Activated CD4-positive, alpha-beta T cell treated with anti-CD3 and anti-CD28 coated beads, Interleukin-2, amount 50 U/mL, for 4 hours (primary cell): ENCODE data around the gene SLC25A19.
"Not testable (repeated sequence)": the region's sequence is repeated elsewhere in the genome, so short reads cannot be mapped to it uniquely, and the experiment has no call there.

Source experiments
- DNase-seq, 2 experiments: peaks; one replicate each; pipeline ENCODE4 v3.0.0-alpha.2; 2020

SLC25A19 gene

DNA sequence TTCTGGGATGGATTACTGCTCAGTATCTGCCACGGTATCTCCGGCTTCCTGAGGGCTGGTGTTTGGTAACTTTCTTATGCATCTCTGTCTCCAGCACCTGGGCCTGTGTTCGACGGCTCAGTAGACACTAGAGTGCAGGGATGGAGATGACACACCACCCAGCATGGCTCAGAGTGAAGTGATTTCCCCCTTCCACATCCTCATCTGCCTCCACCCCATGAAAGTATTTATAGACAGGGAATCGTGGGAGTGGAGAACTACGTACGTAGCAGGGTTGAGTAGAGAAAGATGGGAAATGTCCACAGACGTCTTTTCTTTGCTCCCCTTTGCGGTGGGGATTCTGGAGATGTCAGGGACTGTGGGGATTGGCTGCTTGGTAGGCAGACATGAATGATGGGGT lies 11.8 kb upstream of the SLC25A19 start:
- no peak for DNase-seq

DNA sequence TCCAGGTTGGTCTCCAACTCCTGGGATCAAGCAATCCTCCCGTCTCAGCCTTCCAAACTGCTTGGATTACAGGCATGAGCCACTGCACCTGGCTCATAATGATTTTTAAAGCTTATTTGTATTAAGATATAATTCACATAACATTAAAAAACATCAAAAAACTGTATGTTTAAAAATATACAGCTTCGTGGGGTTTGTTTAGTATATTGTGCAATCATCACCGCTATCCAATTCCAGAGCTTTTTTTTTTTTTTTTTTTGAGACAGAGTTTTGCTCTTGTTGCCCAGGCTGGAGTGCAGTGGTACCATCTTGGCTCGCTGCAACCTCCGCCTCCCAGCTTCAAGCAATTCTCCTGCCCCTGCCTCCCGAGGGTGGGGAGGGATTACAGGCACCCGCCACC lies 11.0 kb upstream of the SLC25A19 start:
- DNase-seq: no peak

DNA sequence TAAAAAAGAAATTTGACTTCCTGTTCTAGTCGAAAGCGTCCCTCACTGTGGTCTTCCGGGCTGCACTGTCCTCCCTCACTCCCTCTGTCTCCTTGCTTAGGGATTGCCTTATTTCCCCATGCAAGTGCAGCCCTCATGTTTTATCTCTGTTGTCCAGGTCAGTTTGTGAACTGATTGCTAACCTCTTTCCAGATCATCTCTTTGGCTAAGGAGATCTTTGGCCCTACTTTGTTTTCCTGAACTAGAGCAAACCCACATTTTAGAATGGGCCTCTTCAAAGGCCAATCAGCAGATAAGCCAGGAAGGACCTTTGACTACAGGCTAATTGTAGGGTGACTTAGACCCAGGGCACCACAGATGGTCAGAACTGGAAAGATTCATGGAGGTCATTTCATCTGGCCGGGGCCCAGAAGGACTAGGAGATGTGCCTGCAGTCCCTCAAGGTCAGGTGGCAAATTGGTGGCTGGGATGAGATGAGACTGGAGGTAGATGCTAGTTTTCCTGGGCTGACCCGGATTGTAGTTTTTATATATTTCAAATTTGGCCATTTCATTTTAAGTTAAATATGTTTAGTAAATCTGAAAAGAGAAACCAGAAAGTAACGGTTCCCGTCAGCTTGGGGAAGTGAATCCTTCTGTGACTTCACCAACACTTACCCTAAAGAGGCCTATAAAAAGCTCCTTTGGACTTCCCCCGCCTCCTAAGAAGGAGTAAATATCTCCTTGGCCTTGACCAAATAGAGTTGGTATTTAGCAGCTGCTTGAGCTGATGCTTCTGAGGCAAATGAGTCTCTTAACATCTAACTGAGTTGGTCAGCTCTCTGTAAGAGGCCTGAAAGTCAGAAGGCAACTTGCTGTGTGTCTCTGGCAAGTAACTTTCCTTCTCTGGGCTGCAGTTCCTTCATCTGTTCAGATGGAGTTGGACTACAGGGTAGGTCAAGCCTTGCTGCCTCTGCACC lies 6.2 kb upstream of the SLC25A19 start:
- DNase-seq: no peak

DNA sequence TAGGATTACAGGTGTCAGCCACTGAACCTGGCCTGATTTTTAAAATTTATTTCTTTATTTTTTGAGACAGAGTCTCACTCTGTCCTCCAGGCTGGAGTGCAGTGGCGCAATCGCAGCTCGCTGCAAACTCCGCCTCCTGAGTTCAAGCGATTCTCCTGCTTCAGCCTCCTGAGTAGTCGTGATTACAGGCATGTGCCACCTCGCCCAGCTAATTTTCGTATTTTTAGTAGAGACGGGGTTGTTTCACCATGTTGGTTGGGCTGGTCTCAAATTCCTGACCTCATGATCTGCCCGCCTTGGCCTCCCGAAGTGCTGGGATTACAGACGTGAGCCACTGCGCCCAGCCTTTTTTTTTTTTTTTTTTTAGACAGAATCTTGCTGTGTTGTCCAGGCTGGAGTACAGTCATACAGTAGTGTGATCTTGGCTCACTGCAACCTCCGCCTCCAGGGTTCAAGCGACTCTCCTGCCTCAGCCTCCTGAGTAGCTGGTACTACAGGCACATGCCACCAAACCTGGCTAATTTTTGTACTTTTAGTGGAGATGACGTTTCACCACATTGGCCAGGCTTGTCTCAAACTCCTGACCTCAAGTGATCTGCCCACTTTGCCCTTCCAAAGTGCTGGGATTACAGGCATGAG lies 3.7 kb upstream of the SLC25A19 start:
- not testable (repeated sequence) for DNase-seq

DNA sequence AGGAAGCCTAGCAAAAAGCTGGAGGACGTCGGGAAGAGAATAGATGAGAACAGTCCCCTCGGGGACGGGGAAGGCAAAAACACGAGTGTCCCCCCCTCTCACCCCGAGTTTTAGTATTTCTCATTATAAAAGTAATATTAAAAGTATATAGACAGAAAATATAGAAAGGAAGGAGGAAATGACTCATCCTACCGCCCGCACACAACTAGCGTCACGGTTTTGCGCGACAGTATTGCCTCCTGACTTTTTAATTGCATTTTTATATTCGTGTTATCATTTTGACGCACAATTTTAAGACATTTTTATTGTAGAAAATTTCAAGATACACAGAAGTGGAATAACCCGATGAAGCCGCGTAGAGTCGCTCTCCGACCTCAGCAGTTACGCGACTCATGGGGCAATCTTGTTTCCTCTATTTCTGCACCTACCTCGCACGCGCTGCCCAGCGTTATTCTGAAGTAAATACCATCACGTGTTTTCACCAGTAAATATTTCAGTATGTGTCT lies 652 bp upstream of the SLC25A19 start:
- peak; percentile 68 for DNase-seq

DNA sequence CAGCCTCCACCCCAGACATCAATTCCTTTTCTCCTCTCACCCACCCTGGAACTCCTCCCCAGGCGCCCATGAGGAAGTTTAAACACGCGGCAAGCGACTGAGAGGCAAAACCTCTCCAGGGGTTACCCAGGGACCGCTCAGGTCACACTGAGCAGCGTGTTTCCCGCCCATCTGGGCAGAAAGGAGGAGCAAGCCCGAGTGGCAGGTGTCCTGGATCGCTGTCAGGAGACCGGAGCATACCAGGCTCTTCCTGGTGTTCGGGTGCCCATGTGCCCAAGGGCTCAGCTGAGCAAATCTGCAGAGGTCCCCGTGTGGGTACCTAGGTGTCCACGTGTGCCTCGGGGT lies 491 bp downstream of the SLC25A19 start:
- no peak for DNase-seq

DNA sequence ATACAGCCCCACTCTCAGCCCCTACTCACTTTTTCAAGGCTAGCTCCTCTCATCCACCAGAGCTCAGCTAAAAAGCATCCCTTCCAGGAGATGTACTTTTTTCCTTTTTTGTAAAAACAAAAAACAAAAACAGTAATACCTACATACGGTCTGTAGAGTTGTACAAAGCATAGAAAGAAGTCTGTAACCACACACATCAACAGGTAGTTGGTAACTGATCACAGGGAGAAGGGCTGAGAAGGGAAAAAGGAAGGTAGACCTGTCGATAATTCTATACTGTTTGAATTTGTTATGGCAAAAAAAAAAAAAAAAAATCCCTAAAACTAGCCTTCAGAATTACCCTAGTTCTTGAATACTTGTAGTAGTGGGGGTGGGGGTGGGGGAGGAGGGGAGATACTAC lies 874 bp downstream of the SLC25A19 start:
- DNase-seq: no peak

DNA sequence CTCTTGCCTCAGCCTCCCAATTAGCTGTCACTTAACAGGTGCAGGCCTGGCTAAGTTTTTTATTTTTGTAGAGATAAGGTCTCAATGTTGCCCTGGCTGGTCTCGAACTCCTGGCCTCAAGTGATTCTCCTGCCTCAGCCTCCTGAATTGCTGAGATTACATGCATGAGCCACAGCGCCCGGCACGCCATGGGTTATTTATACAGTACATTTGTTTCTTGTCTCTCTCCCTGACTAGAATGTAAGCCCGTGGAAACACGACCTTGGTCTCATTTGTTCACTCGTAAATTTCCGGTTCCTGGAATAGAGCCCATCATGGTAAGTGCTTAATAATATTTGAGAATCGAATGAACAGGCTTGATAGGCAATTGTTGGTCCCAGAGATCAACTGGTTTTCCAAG lies 2.0 kb downstream of the SLC25A19 start:
- DNase-seq: no peak

DNA sequence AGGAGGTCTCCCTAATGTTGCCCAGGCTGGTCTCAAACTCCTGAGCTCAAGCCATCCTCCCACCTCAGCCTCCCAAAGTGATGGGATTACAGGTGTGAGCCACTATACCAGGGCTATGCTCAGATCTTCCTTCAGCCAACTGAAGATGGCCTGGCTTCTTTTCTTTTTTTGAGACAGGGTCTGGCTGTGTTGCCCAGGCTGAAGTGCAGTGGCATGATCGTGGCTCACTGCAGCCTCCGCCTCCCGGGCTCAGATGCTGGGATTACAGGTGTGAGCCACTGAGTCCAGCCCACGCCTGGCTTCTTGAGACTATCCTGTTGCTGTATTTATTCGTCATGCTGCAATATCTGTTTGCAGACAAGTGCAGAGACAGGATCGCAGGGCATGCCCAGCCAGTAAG lies 4.1 kb downstream of the SLC25A19 start:
- DNase-seq: no peak

DNA sequence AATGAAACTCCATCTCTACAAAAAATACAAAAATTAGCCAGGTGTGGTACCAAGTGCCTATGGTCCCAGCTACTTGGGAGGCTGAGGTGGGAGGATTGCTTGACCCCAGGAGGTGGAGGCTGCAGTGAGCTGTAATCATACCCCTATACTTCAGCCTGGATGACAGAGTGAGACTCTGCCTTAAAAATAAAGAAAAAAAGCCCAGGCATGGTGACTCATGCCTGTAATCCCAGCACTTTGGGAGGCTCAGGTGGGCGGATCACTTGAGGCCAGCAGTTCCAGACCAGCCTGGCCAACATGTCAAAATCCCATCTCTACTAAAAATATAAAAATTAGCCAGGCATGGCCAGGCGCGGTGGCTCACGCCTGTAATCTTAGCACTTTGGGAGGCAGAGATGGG lies 9.0 kb downstream of the SLC25A19 start:
- not testable (repeated sequence) for DNase-seq

DNA sequence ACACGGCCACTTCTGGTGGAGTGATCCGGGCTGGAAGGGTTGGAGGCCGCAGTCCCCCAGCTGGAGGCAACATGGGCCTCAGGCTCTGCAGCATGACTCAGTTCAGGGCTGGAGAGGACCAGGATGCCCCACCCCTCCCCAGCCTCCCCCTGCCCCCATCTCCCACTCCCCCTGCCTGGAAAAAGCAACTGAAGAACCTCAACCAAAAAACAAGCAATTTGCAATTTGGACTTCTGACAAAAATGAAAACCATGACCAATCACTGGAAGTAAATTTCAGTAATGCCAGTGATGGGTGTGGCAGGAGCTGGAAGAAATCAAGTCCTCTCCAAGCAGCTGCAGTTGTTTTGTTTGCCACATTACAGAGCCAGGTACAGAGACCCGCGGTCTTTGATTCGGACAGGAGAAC lies 11.6 kb downstream of the SLC25A19 start:
- DNase-seq: no peak

DNA sequence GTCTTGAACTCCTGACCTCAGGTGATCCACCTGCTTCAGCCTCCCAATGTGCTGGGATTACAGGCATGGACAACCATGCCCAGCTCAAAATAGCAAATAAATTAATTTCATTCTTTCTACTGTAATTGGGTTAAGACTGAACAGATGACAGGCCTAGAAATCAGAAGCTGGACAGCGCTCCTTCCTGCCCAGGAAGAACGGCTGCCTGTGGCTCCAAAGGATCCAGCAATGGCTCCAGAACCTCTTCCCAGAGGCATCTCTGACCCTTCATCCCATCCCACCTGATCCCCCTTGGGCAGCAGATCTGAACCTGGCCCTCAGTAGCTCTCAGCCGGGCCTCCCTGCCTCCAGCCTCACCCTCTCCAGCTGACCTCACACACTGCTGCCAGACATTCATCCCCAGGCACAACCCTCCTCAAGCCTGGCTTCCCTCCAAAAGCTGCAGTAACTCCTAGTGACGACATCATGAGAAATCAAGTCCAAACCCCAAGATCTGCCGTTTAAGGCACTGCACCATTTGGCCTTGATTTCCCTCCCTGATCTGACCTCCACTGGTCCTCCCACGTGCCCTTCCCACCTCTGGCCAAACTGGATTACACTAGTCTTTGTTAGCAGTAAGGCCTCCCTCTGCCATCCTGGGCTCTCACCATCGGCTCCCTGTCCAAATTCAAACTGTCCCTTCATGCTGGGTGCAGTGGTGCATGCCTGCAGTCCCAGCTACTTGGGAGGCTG lies 15.1 kb downstream of the SLC25A19 start:
- no peak for DNase-seq

DNA sequence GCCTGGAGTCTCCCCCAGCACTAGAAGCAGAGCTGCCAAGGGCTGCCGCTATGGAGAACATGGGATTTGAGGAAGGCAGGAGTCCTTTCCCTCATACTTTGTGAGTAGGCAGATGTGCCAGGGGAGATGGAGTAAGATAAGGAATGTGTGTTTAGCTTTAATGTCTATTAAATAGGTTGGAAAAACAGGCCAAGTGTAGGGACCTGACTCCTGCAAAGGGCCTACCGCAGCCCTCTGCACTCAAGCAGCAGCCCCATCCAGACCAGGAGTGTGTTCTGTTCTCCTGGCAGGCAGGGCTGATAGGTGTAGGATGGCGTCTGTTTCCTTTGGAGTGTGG lies 16.4 kb downstream of the SLC25A19 start:
- DNase-seq: no peak

DNA sequence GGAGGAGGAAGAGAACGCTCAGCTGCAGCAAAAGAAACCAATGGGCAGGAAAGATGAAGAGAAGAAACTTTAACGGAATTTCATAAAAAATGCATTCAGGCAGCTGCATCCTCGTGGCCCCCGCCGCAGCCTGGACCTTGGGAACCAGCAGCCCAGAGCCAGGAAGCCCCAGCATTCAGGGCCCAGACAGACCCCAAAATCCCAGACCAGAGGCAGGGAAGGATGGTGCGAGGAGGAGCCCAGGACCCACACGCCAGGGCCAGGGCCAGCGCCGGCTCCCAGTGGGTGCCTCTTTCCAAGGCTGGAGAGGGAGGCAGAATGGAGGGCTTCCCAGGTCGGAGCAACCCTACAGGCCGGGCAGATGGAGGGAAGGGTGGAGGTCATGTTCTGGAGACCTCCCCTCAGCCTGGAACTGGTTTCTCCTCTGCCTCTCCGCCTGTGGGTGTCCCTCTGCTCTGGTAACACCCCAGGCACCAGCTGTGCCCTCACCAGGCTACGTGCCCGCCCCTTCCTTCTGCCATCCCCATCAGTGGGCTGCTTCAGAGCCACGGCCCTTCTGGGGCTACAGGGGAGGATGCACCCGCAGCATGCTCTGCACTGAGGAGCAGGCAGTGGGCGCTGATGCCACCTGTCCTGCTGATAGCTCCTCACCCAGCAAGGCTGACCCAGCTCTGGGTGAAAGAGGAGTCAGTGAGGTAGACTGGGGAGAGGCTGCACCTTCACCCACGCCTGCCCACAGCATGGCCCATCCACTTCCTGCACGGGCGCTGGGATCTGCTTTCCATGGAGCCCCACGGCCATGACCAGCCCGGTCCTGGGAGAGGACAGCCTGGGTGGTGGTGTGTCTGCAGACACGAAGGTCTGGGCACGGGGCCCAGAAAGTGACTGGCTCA lies 17.0 kb downstream of the SLC25A19 start:
- peak in 1 of 2 experiments; percentile 3 for DNase-seq

DNA sequence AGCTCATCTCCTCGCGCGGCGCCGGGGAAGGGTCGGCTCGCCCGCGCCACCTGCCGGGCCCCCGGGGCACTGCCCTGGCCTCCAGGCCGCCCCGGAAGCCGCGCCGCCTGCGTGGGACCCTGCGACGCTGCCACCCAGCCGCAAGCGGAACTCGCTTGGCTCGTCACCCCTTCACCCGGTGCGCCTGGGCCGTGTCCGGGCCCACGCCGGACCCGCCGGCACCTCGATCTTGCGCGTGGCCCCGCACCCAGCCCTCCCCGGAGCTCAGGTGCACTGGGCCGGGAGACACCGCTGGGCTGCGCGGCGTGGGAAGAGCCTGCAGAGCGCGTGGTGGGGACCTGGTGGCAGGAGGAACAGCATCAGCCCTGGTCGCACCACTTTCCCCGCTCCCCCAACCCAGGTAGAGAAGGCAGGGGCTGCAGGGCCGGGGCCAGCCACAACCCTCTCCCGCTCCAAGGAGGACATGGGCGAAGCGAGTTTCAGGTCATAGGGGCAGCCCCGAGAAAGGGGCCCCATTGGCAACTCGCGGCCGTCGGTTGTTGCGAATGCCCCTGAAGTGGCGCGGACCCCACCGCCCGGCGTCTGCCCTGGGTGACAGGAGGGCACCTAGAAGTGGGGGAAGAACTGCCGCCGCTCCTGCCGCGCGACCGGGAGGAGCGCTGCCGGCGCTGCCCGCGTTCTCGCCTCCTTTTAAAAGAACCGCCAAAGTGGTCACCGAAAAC lies 17.8 kb downstream of the SLC25A19 start:
- peak; percentile 78 to 81 for DNase-seq

DNA sequence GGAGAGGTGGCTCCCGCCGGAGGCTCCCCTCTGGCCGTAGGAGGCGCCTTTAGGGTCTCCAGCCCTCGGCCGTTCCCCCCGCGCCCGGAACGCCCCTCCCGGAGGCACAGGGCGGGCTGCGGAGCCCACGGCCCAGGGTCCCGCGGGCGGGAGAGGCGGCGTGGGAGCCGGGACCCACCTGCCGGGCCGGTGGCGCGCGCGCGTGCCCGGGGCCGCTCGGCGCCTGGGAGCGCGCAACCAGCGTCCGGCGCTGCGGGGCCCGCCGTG lies 18.3 kb downstream of the SLC25A19 start, which contains the start of gene MIF4GD:
TSS of gene MIF4GD (minus strand) at position 266 of the 267 bp plus-strand sequence. CDS start 1,036 bp downstream, outside the sequence.
- DNase-seq: no peak

DNA sequence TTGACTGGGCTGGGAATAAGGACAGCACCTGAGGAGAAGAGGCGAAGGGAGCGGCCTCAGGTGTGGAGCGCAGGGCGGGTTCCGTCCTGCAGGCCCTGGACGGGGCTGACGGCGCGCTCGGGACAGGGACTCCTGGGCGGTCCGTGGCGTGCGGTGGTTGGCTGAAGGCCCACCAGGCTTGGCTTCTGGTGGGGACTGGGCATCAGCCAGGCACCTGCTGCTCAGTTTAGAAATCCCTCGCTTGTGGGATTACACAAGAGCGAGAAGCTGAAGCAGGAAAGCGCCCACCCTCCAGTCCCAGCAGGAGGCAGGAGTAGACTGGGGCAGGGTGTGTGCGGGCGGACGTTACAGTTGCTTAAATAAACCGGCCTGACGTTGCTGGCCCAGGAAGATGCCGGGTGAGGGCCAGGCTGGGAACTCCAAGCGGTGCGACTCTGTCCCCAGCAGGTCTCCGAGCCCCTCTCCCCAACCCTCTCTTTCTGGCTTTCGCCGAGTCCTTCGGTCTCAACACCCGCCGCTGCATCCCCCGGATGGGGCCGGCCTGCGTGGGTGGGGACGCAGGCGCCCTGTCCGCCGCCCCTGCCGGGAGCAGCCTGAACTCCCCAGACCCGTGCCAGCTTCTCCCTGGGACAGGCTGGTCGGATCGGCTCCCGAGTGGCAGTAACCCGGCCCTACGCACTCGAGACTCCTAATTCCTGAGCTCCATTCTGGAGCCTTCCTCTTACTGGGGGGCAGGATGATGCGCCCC lies 18.8 kb downstream of the SLC25A19 start:
- peak in 1 of 2 experiments; percentile 38 for DNase-seq

DNA sequence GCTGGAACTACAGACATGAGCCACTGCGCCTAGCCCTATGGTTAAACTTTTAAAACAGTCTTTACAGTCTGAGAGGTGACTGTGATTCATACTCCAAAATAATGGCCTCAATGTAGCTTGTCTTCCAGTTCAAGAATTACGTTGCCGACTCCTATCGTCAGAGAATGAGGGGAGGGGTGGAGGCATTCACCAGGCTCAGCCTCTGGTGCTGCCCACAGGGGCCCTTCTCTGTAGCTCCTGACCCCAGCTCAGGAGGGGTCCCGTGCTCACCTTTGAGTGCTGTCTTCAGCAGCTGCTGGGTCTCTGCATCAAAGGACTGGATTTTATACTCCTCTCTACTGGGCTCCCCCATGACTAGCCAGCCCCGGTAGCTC lies 19.4 kb downstream of the SLC25A19 start:
- DNase-seq: no peak

DNA sequence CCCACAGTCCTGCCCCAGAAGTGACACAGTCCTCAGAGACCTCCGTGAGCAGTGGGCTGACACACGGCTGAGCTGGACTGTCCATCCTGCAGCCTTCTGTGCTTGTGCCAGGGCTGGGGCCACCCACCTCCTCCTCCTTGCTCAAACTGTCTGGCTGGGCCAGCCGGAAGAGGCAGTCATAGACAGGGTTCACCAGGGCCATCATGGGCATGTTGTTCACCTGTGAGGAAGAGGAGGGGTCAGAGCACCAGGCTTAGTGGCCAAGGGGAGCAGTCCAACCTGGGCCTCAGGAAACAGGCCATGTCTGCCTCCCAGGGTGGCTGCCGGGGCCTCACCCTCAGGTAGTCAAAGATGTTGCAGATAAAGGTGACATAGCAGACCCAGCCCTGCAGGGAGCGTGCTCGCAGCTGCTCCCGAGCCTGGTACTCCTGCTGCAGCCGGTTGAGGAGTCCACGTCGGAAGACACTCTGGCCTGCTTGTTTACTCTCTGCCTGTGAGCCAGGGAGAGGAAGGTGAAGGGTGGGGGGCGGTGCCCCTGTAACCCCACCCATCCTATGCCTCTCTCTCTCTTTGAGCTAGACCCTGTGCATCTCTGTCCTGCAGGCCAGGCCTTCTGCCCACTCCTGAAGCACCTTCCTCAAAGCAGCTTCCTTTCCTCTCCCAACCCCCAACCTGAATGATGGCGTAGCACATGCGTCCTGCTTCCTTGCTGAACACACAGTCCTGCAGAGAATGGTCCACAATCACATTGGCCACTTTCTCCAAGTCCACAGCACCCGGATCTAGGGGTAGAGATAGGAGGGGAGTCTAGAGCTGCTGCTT lies 21.6 kb downstream of the SLC25A19 start:
- DNase-seq: no peak

DNA sequence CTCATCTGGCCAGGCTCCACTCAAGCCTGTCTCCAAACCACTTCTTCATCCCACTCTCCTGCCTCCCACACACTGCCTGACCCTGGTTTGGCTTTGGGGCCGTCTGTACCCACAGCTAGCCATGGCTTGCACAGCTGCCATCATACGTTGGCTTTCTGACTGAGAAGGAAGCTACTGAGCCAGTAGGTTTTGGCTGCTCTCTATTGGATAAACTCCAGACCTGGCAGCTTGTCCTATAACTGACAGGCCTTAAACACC lies 22.2 kb downstream of the SLC25A19 start:
- DNase-seq: no peak
